Stimulated activated CD4-positive, alpha-beta T cell treated with anti-CD3 and anti-CD28 coated beads, Interleukin-12 subunit alpha, Interleukin-12 subunit beta, amount 100 ng/mL, for 48 hours (primary cell): ENCODE measurements around the gene OR9K2.
"Not testable (repeated sequence)": the region's sequence is repeated elsewhere in the genome, so short reads cannot be mapped to it uniquely, and the experiment has no call there.

Experiments used
- DNase-seq, 3 donors: peaks; one replicate each; pipeline ENCODE4 v3.0.0-alpha.2; 2020; ENCODE audit warnings: low read depth in 2 of 3, low spot score in 1 of 3

OR9K2 gene, protein sequence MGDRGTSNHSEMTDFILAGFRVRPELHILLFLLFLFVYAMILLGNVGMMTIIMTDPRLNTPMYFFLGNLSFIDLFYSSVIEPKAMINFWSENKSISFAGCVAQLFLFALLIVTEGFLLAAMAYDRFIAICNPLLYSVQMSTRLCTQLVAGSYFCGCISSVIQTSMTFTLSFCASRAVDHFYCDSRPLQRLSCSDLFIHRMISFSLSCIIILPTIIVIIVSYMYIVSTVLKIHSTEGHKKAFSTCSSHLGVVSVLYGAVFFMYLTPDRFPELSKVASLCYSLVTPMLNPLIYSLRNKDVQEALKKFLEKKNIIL

DNA sequence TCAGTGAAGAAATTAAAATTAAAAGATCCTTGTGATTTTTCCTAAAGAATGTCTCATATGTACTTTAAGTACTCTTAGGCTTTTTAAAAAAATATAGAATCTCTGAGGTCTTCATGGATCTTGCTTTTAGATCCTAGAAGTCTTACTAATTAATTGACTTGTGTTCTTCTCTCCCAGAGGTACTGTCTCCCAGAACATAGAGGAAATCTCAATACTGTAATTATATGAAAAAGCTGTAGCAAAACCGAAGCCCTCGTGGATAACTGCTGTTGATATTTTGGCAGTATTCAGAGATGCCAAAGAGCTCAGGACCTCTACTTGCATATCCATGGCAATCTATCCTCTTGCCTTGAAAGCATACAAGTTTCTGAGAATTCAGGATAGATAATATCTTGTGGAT is at the start of gene OR9K2:
Gene OR9K2, plus strand, starts transcription at position 301 of the 400 bp plus-strand sequence. CDS start 3,429 bp downstream, outside the sequence.
- no peak for DNase-seq

DNA sequence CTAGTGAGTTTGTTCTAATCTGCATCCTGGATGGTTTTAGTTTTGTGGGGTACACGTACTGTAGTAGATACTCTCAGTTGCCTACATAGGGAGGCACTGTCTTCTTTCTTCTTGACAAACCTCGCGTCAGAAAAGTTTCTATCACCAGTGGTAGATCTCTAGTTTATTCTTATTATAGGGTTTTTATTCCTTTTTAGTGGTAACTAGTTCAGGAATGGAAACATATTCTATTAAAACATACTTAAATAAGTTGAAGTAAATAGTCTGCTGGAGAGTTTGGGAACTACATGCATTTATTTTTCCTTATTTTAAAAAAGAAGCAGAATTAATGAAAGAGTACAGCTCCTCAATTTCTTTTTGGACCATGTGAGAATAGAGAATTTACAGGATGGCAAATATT is 33.6 kb upstream of the OR9K2 start:
- no peak for DNase-seq

DNA sequence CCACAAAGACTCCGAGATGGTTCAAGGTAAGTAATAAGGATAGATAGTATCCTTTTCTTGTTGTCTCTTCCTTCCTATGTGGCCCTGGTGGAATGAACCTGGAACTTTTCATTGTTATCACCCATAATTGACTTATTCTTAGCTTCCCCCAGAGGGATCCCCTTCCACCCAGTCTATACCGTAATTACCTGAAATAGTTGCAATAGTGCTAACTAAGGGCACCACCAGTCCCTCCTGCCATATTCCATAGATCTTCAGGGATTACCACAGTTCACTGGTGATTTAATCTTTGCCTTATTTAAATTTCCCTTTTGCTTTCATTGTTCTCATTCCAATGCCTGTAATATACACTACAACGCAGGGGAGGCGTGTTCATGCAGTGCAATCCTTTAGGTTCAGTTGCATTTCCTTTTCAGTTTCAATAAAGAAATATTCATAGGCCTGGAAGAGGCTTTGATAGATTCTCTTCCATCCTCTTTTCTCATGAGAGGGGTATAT is 13.8 kb upstream of the OR9K2 start:
- no peak for DNase-seq

DNA sequence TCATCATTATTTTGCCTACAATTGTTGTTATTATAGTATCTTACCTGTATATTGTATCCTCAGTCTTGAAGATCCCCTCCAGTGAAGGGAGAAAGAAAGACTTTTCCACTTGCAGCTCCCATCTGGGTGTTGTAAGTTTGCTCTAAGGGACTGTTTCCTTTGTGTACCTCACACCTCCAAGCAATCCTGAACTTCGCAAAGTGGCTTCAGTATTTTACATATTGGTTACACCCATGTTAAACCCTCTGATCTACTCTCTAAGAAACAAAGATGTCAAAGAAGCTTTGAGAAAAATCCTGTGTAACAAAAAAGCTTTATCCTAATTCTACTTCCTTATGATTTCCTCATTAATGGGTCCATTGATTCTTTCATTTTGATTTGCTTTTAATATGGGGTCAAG is 10.1 kb upstream of the OR9K2 start:
- no peak for DNase-seq

DNA sequence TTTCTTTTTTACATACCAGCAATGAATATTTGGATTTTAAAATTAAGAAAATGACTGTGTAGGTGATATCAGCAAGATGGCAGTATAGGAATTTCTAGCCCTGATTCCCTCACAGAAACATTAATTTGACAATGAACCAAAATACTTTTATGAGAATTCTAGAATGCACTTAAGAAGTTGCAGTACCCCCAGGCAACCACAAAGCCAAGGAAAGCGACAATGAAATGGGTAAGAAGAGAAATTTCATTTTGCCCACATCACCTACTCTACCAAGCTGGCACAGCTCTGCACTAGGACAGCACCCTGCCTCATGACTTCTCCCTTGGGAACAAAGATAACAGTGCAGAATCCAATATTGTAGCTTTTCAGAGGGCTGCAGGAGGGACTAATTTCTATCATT is 6.6 kb downstream of the OR9K2 start:
- no peak for DNase-seq

DNA sequence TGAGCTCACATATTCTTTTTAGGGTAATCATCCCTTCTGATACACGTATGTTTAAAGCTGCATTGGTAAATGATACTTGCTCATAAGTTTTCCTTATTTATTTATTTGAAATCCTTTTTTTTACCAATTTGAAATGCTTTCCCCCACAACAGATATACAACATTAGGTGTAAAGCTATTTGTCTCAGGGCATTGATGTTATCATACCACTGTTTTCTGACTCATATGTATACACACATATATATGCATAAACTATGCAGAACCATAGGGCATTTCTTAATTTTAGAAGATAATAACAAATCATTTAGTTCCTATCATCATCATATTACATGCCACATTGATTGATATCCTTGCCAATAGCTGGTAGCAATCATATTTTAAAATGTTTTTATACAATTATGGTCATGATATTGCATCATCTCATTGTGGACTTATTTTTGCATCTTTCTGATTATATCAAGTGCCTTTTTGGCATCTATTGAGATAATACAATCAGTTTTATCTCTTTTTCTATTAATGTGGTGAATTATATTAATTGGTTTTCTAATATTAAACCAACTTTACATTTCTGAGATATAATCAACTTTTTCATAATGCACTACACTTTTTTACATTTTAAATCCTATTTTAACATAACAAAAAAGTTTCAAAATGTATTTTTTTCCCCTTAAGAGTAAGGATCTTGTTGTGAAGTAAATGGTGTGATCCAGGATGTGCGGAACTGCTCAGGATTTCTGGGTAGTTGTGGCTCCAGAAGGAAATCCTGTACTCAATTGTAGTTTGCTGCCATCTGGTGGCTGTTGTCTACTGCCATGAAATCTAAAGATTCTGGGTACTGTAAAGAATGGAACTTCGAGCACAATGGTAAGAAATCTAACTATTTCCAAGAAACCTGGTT is 16.7 kb downstream of the OR9K2 start:
- DNase-seq, result peak; percentile 0 to 42 (median 28)

DNA sequence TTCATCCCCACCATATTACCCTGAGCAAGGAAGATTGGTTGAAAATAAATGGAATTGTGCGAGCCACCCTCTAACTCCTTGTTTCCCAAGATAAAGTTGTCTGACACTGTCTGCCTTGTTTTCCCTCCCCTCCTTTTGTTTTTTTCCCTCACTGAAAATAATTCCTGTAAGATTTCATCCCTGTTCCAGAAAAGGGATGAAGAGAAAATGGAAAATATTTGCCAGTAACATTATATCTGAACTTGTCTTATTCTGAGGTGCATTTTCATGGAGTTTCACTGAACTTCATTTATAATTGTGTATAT is 17.3 kb downstream of the OR9K2 start:
- no peak for DNase-seq

DNA sequence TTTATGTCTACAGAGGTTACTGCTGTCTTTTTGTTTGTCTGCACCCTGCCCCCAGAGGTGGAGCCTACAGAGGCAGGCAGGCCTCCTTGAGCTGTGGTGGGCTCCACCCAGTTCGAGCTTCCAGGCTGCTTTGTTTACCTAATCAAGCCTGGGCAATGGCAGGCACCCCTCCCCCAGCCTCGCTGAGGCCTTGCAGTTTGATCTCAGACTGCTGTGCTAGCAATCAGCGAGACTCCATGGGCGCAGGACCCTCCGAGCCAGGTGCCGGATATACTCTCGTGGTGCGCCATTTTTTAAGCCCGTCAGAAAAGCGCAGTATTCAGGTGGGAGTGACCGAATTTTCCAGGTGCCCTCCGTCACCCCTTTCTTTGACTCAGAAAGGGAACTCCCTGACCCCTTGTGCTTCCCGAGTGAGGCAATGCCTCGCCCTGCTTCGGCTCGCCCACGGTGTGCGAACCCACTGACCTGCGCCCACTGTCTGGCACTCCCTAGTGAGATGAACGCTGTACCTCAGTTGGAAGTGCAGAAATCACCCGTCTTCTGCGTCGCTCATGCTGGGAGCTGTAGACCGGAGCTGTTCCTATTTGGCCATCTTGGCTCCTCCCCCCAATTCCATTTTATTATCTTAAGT is 40.9 kb downstream of the OR9K2 start:
- not testable (repeated sequence) for DNase-seq

DNA sequence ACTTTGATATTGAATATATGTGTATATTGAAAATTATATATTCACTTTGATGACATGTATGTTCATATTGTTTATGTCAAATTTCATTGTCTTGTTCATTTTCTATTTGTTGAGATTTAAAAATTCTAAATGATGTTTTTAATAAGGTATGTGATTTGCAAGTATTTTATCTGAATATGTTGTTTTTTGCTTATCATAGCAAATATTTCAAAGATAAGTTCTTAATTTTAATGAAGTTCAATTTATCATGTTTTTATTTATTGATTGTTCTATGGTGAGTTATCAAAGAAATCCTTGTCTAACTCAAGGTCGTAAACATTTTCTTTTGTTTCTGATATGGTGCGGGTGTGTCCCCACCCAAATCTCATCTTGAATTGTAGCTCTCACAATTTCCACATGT is 45.2 kb downstream of the OR9K2 start:
- DNase-seq, result no peak

DNA sequence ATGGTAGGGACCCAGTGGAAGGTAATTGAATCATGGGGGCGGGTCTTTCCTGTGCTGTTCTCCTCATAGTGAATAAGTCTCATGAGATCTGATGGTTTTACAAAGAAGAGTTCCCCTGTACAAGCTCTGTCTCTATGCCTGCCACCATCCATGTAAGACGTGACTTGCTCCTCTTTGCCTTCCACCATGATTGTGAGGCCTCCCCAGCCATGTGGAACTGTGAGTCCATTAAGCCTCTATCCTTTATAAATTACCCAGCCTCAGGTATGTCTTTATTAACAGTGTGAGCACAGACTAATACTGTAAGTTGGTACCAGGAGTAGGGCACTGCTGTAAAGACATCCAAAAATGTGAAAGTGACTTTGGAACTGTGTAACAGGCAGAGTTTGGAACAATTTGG is 45.6 kb downstream of the OR9K2 start:
- DNase-seq, result not testable (repeated sequence)

DNA sequence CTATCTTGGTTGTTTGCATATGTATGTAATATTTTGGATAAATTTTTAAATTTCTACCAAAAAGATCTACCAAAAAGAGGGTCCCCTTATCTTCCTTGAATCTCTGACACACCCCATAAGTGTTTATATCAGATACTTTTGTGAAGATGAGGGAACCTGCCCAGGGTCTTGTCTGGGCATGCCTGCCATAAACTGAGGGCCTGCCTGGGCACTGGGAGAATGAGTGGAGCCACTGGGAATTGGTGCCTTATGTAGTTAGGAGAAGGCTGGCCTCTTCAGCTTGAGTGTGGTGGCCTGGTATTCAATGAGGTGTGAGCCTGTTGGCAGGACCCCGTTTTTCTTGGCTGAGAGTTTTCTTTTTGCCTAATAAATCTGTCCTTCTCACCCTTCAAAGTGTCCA is 46.5 kb downstream of the OR9K2 start:
- no peak for DNase-seq

DNA sequence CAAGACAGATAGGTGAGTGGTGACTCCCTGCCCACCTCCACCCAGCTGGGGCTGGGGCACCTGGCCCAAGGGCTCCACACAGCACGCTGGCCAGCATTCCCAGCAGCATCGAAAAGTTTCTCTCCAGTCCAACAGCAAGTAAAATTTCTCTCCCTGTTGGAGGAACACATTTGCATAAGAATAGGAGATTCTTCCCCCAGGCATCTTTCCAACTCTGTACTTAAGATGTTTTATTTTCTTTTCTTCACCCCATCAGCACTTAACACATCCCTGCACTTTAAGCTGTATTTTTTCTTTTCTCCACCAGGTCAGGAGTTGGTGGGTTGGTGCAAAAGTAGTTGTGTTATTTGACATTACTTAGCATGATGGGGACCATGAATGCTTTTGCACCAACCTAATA is 47.2 kb downstream of the OR9K2 start:
- no peak for DNase-seq
